Hepatocyte (in vitro differentiated cells): ENCODE measurements around the gene ASB1. TPM values are rescaled to one million over a fixed set of nuclear protein-coding genes. Genes with fewer than 3 reads are reported as not detected.

Experiments
- DNase-seq: peaks from one replicate; pipeline ENCODE4 v3.0.0-alpha.2; 2016; ENCODE audit warnings: low spot score
- H2AFZ ChIP-seq: fragments of 200-600 bp; sonication (generic); 2 replicates; pipeline ENCODE4 v1.6.0; 2016; ENCODE audit warnings: antibody characterized with exemption, mild to moderate bottlenecking
- H3K27ac ChIP-seq: fragments of 200-600 bp; sonication (generic); 2 replicates; pipeline ENCODE4 v1.5.1; 2016; ENCODE audit warnings: mild to moderate bottlenecking
- H3K27me3 ChIP-seq: fragments of 200-600 bp; sonication (generic); 2 replicates; pipeline ENCODE4 v1.6.1; 2016
- H3K36me3 ChIP-seq: fragments of 200-600 bp; sonication (generic); replicated peaks from 2 replicates; pipeline ENCODE4 v1.5.1; 2016; ENCODE audit warnings: low read depth; ENCODE audit not compliant: insufficient read depth
- H3K4me1 ChIP-seq: fragments of 200-600 bp; sonication (generic); 2 replicates; pipeline ENCODE4 v1.5.1; 2016; ENCODE audit warnings: mild to moderate bottlenecking, moderate library complexity; ENCODE audit not compliant: insufficient read depth
- H3K4me2 ChIP-seq: fragments of 200-600 bp; sonication (generic); 2 replicates; pipeline ENCODE4 v1.6.0; 2016
- H3K4me3 ChIP-seq: fragments of 200-600 bp; sonication (generic); 2 replicates; pipeline ENCODE4 v1.5.1; 2016; ENCODE audit warnings: mild to moderate bottlenecking
- H3K79me2 ChIP-seq: fragments of 200-600 bp; sonication (generic); 2 replicates; pipeline ENCODE4 v1.6.0; 2017; ENCODE audit warnings: mild to moderate bottlenecking
- H3K9me2 ChIP-seq: fragments of 200-600 bp; sonication (generic); replicated peaks from 2 replicates; pipeline ENCODE4 v1.6.0; 2017; ENCODE audit warnings: mild to moderate bottlenecking; ENCODE audit not compliant: insufficient read depth
- H3K9me3 ChIP-seq: fragments of 200-600 bp; sonication (generic); 2 replicates; pipeline ENCODE4 v1.5.1; 2016; ENCODE audit warnings: low read depth, mild to moderate bottlenecking
- H4K20me1 ChIP-seq: fragments of 200-600 bp; sonication (generic); 2 replicates; pipeline ENCODE4 v1.6.0; 2016; ENCODE audit warnings: mild to moderate bottlenecking; ENCODE audit not compliant: insufficient read depth, poor library complexity, severe bottlenecking
- EZH2 ChIP-seq: fragments of 200-600 bp; sonication (generic); IDR thresholded peaks from 2 replicates; pipeline ENCODE4 v1.6.1; 2016; ENCODE audit warnings: antibody characterized with exemption, mild to moderate bottlenecking, borderline replicate concordance
- EZH2phosphoT487 ChIP-seq: fragments of 200-600 bp; sonication (generic); IDR thresholded peaks from one replicate; pipeline ENCODE4 v1.6.1; 2018; ENCODE audit warnings: antibody characterized with exemption, mild to moderate bottlenecking, low read depth, moderate library complexity; ENCODE audit not compliant: unreplicated experiment, severe bottlenecking
- WGBS: methylation state at CpG from one replicate; pipeline ENCODE4 v1.1.6; 2016; ENCODE audit warnings: low lambda C conversion rate; ENCODE audit errors: missing lambda C conversion rate; 5-methylcytosine and 5-hydroxymethylcytosine counted together
- polyA plus RNA-seq: library from polyadenylated mRNA; unstranded; fragments of >200 nt; fragmentation: Nextera tagmentation; extraction: Ambion mirVana; gene quantifications from 2 replicates; pipeline ENCODE4 v1.2.1, GENCODE V29; 2016
- total RNA-seq: library from RNA; depleted of rRNA; stranded (reverse); fragments of >200 nt; gene quantifications from 2 replicates; pipeline ENCODE4 v1.2.3, GENCODE V29; 2014
- TF ChIP-seq, protein P1 (sequence below): fragments of 200-600 bp; sonication (generic); IDR thresholded peaks from 2 replicates; pipeline ENCODE4 v1.5.1; 2016; ENCODE audit warnings: antibody characterized with exemption, mild to moderate bottlenecking; ENCODE audit not compliant: poor library complexity

ASB1 gene
- total and polyA plus RNA-seq, 2 experiments from 2014 or later, result 13.0 to 27.9 TPM

DNA sequence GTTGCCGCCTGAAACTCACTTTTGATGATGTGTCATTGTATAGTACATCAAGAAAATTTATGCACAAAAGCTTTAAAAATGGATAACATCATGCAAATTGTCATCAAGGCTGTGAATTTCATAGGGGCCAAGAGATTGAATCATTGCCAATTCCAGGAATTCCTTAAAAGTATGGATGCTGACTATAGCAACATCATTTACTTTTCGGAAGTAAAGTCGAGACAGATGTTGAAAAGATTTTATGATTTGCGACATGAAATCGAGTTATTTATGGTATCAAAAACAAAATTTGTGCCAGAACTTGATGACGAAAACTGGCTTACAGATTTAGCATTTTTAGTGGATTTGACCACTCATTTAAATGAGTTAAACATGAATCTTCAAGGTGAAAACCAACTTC lies 56.3 kb downstream of the ASB1 start:
- Histone ChIP-seq H3K79me2 (no peaks in the 10 kb centered on the region), H3K27ac (no peak overlapping the region), H3K9me2 (no peaks in the 10 kb centered on the region), H3K4me3 (no peak overlapping the region), H3K36me3 (no peaks in the 10 kb centered on the region), H3K9me3 (peaks cover 3% of the 10 kb centered on the region), H2AFZ (no peak overlapping the region), H3K4me1 (no peaks in the 10 kb centered on the region), H3K27me3 (no peaks in the 10 kb centered on the region), H4K20me1 (no peaks in the 10 kb centered on the region), H3K4me2 (no peak overlapping the region)
- TF ChIP-seq, protein P1, sequence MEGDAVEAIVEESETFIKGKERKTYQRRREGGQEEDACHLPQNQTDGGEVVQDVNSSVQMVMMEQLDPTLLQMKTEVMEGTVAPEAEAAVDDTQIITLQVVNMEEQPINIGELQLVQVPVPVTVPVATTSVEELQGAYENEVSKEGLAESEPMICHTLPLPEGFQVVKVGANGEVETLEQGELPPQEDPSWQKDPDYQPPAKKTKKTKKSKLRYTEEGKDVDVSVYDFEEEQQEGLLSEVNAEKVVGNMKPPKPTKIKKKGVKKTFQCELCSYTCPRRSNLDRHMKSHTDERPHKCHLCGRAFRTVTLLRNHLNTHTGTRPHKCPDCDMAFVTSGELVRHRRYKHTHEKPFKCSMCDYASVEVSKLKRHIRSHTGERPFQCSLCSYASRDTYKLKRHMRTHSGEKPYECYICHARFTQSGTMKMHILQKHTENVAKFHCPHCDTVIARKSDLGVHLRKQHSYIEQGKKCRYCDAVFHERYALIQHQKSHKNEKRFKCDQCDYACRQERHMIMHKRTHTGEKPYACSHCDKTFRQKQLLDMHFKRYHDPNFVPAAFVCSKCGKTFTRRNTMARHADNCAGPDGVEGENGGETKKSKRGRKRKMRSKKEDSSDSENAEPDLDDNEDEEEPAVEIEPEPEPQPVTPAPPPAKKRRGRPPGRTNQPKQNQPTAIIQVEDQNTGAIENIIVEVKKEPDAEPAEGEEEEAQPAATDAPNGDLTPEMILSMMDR, result no peak
- TF ChIP-seq EZH2 (no peak), EZH2phosphoT487 (no peak)
- 83% methylated on average over 6 of the region's 6 CpGs for WGBS
- no peak for DNase-seq

DNA sequence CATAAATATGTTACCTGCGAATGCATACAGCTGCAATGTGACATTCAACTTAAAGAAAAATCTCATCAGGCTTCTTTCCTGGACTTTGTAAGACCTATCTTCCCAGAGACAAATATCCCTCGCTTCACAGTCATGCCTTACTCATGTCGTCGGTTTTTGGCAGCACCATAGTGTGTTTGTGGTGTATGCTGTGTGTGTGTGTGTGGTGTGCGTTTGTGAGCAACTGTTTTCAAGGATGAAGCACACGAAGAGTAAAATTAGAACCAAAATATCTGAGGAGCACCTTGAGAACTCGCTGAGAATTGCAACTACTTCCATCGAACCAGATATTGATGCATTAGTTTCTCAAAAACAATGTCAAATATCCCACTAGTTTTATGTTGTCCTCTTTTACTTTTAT lies 56.9 kb downstream of the ASB1 start:
- Histone ChIP-seq H3K4me3 (no peak overlapping the region), H3K36me3 (no peaks in the 10 kb centered on the region), H3K79me2 (no peaks in the 10 kb centered on the region), H4K20me1 (no peaks in the 10 kb centered on the region), H3K4me1 (no peaks in the 10 kb centered on the region), H3K27ac (no peak overlapping the region), H3K27me3 (no peaks in the 10 kb centered on the region), H2AFZ (no peak overlapping the region), H3K9me3 (peaks cover under 1% of the 10 kb centered on the region), H3K4me2 (no peak overlapping the region), H3K9me2 (no peaks in the 10 kb centered on the region)
- DNase-seq, result no peak
- TF ChIP-seq EZH2phosphoT487, result no peak
- TF ChIP-seq, protein P1, result no peak
- TF ChIP-seq EZH2, result no peak
- WGBS, result 91% methylated on average over 8 of the region's 8 CpGs

DNA sequence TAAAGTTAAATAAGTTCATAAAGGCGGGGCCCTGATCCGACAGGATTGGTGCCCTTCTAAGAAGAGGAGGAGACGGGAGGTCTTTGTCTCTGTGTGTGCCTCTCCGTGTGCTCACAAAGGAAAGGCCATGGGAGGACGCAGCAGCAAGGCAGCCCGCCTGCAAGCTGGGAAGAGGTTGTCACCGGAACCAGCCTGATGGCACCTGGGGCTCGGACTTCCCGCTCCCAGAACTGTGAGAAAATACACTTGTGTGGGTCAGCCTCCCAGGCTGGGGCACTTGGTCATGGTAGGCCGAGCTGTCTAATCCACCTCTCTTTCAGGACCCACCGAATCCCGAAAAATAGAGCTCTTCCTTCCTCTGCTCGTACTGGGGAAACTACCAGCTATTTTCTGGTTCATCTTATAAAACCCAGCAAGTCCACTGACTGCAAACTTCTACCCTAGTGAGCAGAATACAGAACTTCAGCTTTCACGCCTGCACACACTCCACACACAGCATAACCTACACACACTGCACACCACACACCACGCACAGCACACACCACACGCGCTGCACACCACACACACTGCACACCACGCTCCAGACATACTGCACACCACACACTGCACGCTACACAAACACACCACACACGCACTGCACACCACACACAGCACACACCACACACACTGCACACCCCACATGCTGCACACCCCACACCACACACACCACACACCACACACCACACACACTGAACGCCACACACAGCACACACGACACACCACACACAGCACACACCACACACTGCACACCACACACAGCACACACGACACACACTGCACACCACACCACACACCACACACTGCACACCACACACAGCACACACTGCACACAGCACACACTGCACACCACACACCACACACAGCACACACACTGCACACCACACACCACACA lies 58.1 kb downstream of the ASB1 start:
- no peaks in the 10 kb centered on the region for H3K79me2 ChIP-seq
- no peak for DNase-seq
- H2AFZ ChIP-seq, result no peak overlapping the region
- no peaks in the 10 kb centered on the region for H3K27me3 ChIP-seq
- H3K4me3 ChIP-seq, result no peak overlapping the region
- 94% methylated on average over 17 of the region's 23 CpGs for WGBS
- H3K4me1 ChIP-seq, result no peaks in the 10 kb centered on the region
- H3K9me2 ChIP-seq, result no peaks in the 10 kb centered on the region
- H3K9me3 ChIP-seq, result no peaks in the 10 kb centered on the region
- H3K4me2 ChIP-seq, result no peak overlapping the region
- TF ChIP-seq EZH2phosphoT487, result no peak
- no peak for TF ChIP-seq EZH2
- TF ChIP-seq, protein P1, result no peak
- H3K36me3 ChIP-seq, result no peaks in the 10 kb centered on the region
- H4K20me1 ChIP-seq, result no peaks in the 10 kb centered on the region
- H3K27ac ChIP-seq, result no peak overlapping the region
